OCI-M2 (cell line): Measurements from ENCODE around the gene RPTOR.

Source experiments
- DNase-seq: peaks from one replicate; lab custom pipeline; 2025; ENCODE audit not compliant: unreplicated experiment; lab: John Stamatoyannopoulos, UW

RPTOR gene

GRCh38 chr17:80856863-80857755, 312.5 kb downstream of the RPTOR start:
- DNase-seq: no peak

- DNase-seq: no peak
Measured at GRCh38 chr17:80857756-80858171, 313.1 kb downstream of the RPTOR start.

- DNase-seq: no peak
Measured at GRCh38 chr17:80858301-80859001, 313.8 kb downstream of the RPTOR start.

- DNase-seq: no peak
Measured at GRCh38 chr17:80859002-80859941, 314.6 kb downstream of the RPTOR start.

GRCh38 chr17:80860101-80860671, 315.5 kb downstream of the RPTOR start:
- DNase-seq: no peak

DNA sequence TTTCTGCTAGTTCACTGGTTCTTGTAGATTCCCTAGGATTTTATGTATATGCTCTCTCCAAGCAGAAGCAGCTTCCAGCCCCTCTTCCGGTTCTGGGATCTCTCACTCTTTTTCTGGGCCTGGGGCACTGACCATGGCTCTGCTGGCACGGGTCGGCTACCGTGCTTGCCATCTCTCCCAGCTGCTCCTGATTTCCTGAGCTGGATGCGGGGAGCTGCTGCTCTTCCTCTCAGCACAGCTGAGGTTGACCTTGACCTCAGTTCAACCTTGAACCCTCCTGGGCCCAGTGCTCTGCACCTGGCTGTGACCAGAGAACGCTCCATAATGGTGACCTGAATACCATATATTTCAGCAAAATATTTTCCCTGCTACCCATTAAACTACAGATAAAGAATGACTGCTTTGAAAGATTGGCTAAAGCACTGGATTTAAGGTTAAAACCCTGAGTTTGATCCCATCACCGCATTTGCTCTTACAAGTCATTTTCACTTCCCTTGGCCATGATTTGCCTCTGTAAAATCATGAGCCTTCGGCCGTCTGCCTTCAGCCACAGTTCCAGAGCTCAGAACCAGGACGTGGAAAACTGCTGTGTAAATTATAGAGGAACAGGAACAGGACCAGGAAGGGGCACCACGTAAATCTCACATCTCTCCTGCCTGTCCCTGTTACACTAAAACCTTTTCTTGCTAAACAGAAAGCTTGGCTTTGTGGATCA, 316.2 kb downstream of the RPTOR start:
- no peak for DNase-seq

GRCh38 chr17:80861418-80861815, 316.8 kb downstream of the RPTOR start:
- DNase-seq: no peak

GRCh38 chr17:80861892-80862291, 317.3 kb downstream of the RPTOR start:
- no peak for DNase-seq

- DNase-seq: no peak
Measured at GRCh38 chr17:80862481-80862961, 317.9 kb downstream of the RPTOR start.

DNA sequence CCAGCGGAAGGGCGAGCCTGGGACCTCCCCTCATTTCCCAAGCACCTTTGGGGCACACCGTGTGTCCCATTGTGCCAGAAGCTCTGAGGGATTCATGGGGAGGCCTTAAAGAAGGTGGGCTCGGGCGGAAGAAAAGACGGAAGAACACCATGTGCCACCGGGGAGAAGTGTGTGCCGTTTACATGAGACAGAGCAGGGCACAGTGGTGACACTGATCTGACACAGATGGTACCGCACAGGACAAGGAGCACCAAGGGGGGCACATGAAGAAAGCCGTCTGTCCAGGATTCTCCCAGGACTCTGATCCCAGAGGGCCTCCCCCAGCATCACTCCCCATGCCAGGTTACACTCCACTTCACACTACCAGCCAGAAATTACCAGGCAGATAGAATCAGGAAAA, 318.3 kb downstream of the RPTOR start:
- no peak for DNase-seq

- DNase-seq: no peak
Measured at GRCh38 chr17:80863626-80864025, 319.0 kb downstream of the RPTOR start.

GRCh38 chr17:80864751-80865150, 320.1 kb downstream of the RPTOR start:
- no peak for DNase-seq

DNA sequence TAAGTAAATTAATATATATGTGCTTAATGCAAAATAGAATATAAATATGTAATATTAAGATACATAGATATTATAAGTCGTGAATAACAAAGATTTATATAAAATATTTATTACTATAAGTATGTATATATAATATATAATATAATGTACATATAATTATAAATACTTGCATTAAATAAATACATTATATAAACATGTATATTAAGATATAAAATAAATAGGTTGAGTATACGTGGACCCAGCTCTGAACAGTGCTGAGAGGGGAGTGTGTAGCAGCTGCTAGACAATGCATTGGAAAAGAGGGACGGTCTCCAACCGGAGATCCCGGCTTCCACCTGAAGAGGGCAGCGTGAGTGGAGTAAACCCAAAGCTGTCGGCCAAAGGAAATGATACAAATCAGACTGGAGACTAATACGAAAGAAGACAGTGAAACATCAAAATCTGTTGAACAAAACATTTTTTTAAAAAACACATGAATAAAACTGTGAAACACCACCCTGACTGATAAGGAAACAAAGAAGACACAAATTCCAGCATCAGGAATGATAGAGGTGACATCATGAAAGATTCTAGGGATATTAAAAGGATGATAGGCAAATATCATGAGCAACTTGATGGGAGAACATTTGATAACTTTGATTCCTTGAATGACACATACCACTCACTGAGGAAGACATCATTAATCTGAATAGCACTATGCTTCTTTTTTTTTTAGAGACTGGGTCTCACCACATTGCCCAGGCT, 321.6 kb downstream of the RPTOR start:
- no peak for DNase-seq

- DNase-seq: no peak
Measured at GRCh38 chr17:80868022-80868609, 323.5 kb downstream of the RPTOR start.

DNA sequence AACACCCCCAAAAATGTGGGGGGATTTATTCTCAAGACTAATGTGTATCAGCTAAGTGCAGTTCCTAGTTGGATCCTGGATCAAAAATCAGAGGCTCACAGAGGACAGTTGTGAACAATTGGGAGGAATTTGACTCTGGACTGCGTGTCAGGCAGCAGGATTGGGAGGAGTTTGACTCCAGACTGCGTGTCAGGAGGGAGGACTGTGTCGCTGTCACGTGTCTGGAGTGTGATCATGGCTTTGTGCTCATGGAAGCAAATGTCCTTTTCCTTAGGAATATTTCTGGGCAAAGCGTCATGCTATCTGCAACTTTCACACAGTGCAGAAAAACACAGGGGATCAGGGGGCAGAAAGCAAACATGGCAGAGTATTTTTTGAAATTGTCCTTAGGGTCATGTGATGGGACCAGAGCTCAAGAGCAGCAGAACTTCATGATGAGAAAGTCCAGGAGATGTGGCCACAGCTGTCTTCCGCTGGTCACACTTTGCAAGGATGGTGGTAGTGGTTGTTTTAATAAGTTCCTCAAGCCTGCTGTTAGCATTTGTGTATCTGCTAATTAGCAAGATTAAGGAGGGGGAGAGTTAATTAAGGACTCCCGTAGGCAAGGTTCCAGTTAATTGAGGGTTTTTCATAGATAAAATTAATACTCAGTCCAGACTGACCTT, 325.0 kb downstream of the RPTOR start:
- DNase-seq: no peak

GRCh38 chr17:80870401-80870800, 325.8 kb downstream of the RPTOR start:
- DNase-seq: no peak

DNA sequence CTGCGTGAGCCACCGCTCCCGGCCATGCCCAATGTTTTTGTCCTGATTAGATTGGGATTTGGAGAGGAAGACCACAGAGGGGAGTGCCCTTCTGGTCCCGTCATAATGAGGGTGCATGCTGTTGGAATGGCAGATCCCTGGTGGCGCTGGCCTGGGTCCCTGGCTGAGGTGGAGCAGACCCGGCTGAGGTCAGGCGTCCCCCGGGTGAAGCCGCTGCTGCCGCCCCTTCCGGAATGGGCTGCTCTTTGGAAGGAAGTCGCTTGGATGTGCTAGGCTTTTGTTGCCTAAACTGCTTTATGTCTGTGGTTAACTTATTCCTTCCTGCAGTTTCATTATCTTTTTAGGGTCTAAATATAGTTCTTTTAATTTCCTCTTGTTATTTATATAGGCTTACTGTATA, 326.7 kb downstream of the RPTOR start:
- DNase-seq: no peak

- no peak for DNase-seq
Measured at GRCh38 chr17:80872001-80872500, 327.4 kb downstream of the RPTOR start.
